Endothelial cell (in vitro differentiated cells): ENCODE measurements around the gene EDIL3. TPM values are rescaled to one million over a fixed set of nuclear protein-coding genes. Genes with fewer than 3 reads are reported as not detected.

Experiments used
- DNase-seq: peaks from one replicate; pipeline ENCODE4 v3.0.0; 2021; ENCODE audit warnings: low spot score
- H3K27ac Mint-ChIP-seq: one replicate; pipeline ENCODE4 v1.8.0; 2021; ENCODE audit warnings: mixed read lengths, inconsistent platforms; ENCODE audit not compliant: unreplicated experiment
- H3K27me3 Mint-ChIP-seq: one replicate; pipeline ENCODE4 v1.8.0; 2021; ENCODE audit warnings: mild to moderate bottlenecking, moderate library complexity, mixed read lengths, inconsistent platforms; ENCODE audit not compliant: unreplicated experiment
- H3K36me3 Mint-ChIP-seq: one replicate; pipeline ENCODE4 v1.8.0; 2021; ENCODE audit warnings: mild to moderate bottlenecking, low read depth, mixed read lengths, inconsistent platforms; ENCODE audit not compliant: unreplicated experiment
- H3K4me1 Mint-ChIP-seq: one replicate; pipeline ENCODE4 v1.8.0; 2021; ENCODE audit warnings: mild to moderate bottlenecking, mixed read lengths, inconsistent platforms; ENCODE audit not compliant: unreplicated experiment
- H3K4me3 Mint-ChIP-seq: one replicate; pipeline ENCODE4 v1.8.0; 2021; ENCODE audit warnings: mild to moderate bottlenecking, mixed read lengths, inconsistent platforms; ENCODE audit not compliant: unreplicated experiment
- H3K9me3 Mint-ChIP-seq: one replicate; pipeline ENCODE4 v1.8.0; 2021; ENCODE audit warnings: mixed read lengths, inconsistent platforms; ENCODE audit not compliant: unreplicated experiment
- total RNA-seq: library from RNA; stranded (reverse); fragmentation: NEBNext Ultra II Directional; extraction: Animal tissue kit (Norgen Biotek cat#: 25700); gene quantifications from one replicate; pipeline ENCODE4 v1.2.1, GENCODE V29; 2021; ENCODE audit not compliant: unreplicated experiment
- TF ChIP-seq, protein P1 (sequence below): fragments of 200-600 bp; sonication (generic); IDR thresholded peaks from one replicate; pipeline ENCODE4 v1.5.0; 2021; ENCODE audit warnings: antibody characterized with exemption; ENCODE audit not compliant: unreplicated experiment

The EDIL3 gene
- total RNA-seq, 1 donor from 2014 or later = 74.6 TPM

DNA sequence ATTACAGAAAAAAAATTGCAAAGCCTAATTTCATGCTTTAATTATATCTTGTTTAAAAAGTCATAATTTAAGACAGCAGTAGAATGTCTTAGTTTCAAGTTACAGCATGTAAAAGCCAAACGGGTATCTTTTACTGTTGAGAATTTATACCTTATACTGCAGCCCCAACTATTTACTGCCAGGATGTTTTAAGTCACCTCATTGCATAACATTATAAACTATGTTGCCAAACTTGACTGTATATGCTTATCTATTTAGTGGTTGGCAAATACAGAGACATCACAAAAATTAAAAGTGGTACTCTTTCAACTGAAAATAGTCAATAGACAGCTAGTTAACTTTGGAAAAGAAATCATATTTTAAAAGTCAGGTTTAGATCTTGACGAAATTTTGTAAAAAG, 119.5 kb downstream of the EDIL3 start:
- H3K4me3 Mint-ChIP-seq = no peak overlapping the region
- H3K27me3 Mint-ChIP-seq = no peaks in the 10 kb centered on the region
- H3K9me3 Mint-ChIP-seq = no peaks in the 10 kb centered on the region
- no peak for DNase-seq
- TF ChIP-seq, protein P1, sequence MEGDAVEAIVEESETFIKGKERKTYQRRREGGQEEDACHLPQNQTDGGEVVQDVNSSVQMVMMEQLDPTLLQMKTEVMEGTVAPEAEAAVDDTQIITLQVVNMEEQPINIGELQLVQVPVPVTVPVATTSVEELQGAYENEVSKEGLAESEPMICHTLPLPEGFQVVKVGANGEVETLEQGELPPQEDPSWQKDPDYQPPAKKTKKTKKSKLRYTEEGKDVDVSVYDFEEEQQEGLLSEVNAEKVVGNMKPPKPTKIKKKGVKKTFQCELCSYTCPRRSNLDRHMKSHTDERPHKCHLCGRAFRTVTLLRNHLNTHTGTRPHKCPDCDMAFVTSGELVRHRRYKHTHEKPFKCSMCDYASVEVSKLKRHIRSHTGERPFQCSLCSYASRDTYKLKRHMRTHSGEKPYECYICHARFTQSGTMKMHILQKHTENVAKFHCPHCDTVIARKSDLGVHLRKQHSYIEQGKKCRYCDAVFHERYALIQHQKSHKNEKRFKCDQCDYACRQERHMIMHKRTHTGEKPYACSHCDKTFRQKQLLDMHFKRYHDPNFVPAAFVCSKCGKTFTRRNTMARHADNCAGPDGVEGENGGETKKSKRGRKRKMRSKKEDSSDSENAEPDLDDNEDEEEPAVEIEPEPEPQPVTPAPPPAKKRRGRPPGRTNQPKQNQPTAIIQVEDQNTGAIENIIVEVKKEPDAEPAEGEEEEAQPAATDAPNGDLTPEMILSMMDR = no peak
- H3K27ac Mint-ChIP-seq = no peak overlapping the region
- peaks cover 4% of the 10 kb centered on the region for H3K4me1 Mint-ChIP-seq
- no peaks in the 10 kb centered on the region for H3K36me3 Mint-ChIP-seq

DNA sequence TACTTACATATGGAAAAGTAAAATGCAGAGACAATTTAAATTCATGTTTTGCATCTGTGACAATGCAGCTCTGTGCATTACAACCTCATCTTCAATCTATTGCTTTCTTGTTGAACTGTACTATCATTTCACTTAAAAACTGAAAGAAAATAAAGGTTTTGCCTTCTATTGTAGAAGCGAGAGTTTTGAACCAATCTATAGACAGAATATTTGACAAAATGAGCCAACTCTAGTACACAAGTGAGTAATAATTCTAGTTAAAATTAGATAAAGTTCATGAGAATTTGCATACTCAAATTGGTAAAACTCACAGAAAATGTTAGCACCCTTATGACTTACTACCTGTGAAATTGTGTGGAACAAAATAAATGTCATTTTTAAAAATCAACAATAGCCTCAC, 123.7 kb downstream of the EDIL3 start:
- TF ChIP-seq, protein P1 = no peak
- DNase-seq = no peak
- no peaks in the 10 kb centered on the region for H3K9me3 Mint-ChIP-seq
- H3K36me3 Mint-ChIP-seq = no peaks in the 10 kb centered on the region
- H3K4me3 Mint-ChIP-seq = no peak overlapping the region
- H3K27me3 Mint-ChIP-seq = peaks cover 3% of the 10 kb centered on the region
- H3K27ac Mint-ChIP-seq = no peak overlapping the region
- H3K4me1 Mint-ChIP-seq = peaks cover 7% of the 10 kb centered on the region

DNA sequence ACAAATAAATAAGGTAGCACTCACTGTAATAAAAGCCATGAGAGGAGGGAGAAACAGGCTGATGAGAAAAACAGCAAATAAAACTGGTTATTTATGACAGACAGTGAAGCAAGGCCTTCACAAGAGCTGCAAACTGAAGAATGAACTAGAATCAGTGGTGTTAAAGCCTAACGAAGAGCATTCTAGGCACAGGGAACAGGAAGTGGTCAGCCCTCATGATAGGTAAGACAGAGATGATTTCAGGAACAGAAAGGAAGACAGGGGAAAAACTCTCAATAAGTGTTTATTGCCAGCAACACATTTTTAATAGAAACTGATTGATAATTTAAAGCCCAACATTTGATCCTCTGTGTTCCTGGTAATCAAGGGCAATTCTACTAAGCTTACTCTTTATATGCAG, 124.5 kb downstream of the EDIL3 start:
- Mint-ChIP-seq H3K27ac (no peak overlapping the region), H3K4me1 (peaks cover 7% of the 10 kb centered on the region), H3K36me3 (no peaks in the 10 kb centered on the region), H3K27me3 (peaks cover 3% of the 10 kb centered on the region), H3K9me3 (no peaks in the 10 kb centered on the region), H3K4me3 (no peak overlapping the region)
- TF ChIP-seq, protein P1 = no peak
- no peak for DNase-seq

DNA sequence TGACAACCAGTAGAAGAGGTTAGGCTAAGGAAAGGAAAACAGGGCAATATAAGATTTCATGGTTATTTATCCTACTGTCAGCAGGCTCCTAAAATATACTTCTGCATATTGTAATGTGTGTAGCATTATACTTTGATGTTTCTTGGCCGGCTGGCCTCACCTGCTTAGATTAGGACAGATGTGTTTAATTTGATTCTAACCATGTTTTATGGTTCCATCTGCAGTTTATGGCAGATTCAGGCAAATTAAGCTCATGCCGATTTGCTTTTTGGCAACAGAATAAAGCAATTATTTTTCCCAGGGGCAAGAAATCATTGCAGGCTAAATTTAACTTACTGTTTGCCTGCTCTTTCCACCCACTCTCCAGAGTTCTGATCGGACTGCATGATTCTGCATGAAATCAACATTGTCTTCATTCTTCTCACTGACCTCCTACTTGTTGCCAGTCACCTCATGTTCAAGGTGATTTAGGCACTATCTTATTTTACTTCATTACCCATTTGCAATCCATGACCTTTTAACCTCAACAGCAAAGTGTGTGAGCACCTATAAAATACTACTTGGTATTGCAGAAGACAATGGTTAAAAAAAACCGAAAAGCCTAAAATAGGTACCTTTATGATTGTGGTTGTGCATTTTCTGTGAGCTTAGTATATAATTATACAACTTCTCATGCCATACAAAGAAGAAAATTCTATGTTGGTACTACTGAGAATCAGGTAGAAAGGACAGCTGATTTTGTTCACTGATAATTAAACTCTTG, 125.2 kb downstream of the EDIL3 start:
- Mint-ChIP-seq H3K36me3 (no peaks in the 10 kb centered on the region), H3K27ac (no peak overlapping the region), H3K4me1 (peaks cover 7% of the 10 kb centered on the region), H3K4me3 (no peak overlapping the region), H3K27me3 (peaks cover 3% of the 10 kb centered on the region), H3K9me3 (no peaks in the 10 kb centered on the region)
- DNase-seq = no peak
- TF ChIP-seq, protein P1 = no peak

DNA sequence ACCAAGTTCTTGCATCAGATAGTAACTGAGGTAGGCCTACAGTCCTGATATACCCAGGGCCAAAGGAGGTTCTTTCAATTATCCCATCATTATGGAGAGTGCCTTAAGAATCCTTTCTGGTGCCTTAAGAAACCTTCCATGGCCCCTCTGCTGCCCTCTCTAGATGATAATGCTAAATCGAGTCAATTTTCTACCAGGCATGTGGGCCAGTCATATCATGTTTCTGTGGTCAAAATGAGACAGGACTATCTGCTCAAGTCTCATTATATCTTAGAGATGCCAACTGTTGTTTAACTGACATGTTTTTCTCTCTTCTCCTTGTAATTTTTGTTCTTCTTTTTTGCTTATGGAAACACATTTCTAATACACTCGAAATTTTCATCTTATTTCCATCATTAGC, 127.6 kb downstream of the EDIL3 start:
- H3K36me3 Mint-ChIP-seq = no peaks in the 10 kb centered on the region
- no peak for DNase-seq
- no peak overlapping the region for H3K27ac Mint-ChIP-seq
- peaks cover 3% of the 10 kb centered on the region for H3K27me3 Mint-ChIP-seq
- peaks cover 5% of the 10 kb centered on the region for H3K4me1 Mint-ChIP-seq
- TF ChIP-seq, protein P1 = no peak
- no peak overlapping the region for H3K4me3 Mint-ChIP-seq
- H3K9me3 Mint-ChIP-seq = no peaks in the 10 kb centered on the region
